ENCODE data around the gene ZCCHC7. TPM values are rescaled to one million over a fixed set of nuclear protein-coding genes. Genes with fewer than 3 reads are reported as not detected.
"Not testable (repeated sequence)": the region's sequence is repeated elsewhere in the genome, so short reads cannot be mapped to it uniquely, and the experiment has no call there.

ZCCHC7 gene
- total RNA-seq, 2 donors from 2014 or later, result 19.8 to 27.3 TPM

DNA sequence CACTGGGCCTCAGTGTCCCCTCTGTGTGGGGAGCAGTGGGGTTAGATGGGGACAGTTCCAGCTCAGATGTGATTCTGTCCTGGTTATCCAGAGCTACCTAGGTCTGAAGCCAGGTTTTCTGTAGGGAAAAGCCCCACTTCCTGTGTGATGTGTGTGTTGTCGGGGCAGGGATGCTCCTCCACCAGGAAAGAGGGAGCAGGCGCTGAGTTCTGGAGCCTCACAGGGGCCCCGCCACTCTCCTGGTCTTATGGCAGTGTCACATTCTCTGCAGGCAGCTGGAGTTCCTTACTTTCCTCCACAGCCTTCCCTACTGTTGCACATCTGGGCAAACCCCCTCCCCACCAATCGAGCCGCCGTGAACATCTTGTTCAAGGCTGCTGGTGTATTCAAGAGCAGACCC, 263.0 kb downstream of the ZCCHC7 start:
- H3K9me3 Mint-ChIP-seq, result no peaks in the 10 kb centered on the region
- no peak for ATAC-seq (replicated peaks)
- H3K36me3 Mint-ChIP-seq (ENCODE audit: low read depth), result no peaks in the 10 kb centered on the region
- H3K27me3 Mint-ChIP-seq, result peaks cover 3% of the 10 kb centered on the region
- H3K27ac Mint-ChIP-seq, result no peak overlapping the region
- H3K4me3 Mint-ChIP-seq, result no peak overlapping the region
- no peaks in the 10 kb centered on the region for H3K4me1 Mint-ChIP-seq

GRCh38 chr9:37383876-37384746, 263.7 kb downstream of the ZCCHC7 start:
- no peaks in the 10 kb centered on the region for H3K36me3 Mint-ChIP-seq (ENCODE audit: low read depth)
- H3K27ac Mint-ChIP-seq, result no peak overlapping the region
- no peak for ATAC-seq (replicated peaks)
- H3K27me3 Mint-ChIP-seq, result peaks cover 3% of the 10 kb centered on the region
- H3K4me3 Mint-ChIP-seq, result no peak overlapping the region
- no peaks in the 10 kb centered on the region for H3K4me1 Mint-ChIP-seq
- no peaks in the 10 kb centered on the region for H3K9me3 Mint-ChIP-seq

DNA sequence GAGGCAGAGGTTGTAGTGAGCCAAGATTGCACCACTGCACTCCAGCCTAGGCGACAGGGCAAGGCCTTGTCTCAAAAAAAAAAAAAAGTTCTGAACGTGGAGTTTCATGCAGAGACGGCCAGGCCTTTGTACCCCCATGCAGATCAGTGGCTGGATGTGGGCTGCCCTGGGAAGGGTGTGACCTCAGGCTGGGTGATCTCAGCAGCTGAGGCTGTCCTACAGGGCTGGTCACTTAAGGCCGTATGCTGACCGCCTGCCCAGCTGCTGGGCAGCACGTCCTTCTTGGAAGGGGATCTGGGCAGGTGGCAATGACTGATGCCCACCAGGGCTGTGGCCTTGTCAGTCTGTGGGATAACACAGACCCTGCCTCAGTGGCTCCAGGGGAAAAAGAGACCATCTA, 264.9 kb downstream of the ZCCHC7 start:
- Mint-ChIP-seq H3K27ac (no peak overlapping the region), H3K9me3 (no peaks in the 10 kb centered on the region), H3K4me3 (no peak overlapping the region), H3K4me1 (no peaks in the 10 kb centered on the region), H3K27me3 (peaks cover 3% of the 10 kb centered on the region), H3K36me3 (ENCODE audit: low read depth) (no peaks in the 10 kb centered on the region)
- ATAC-seq (replicated peaks), result no peak

GRCh38 chr9:37386988-37387387, 266.6 kb downstream of the ZCCHC7 start:
- H3K4me3 Mint-ChIP-seq, result no peak overlapping the region
- no peaks in the 10 kb centered on the region for H3K4me1 Mint-ChIP-seq
- H3K36me3 Mint-ChIP-seq (ENCODE audit: low read depth), result no peaks in the 10 kb centered on the region
- H3K27me3 Mint-ChIP-seq, result no peaks in the 10 kb centered on the region
- ATAC-seq (replicated peaks), result no peak
- no peak overlapping the region for H3K27ac Mint-ChIP-seq
- no peaks in the 10 kb centered on the region for H3K9me3 Mint-ChIP-seq

- no peak overlapping the region for H3K27ac Mint-ChIP-seq
- no peaks in the 10 kb centered on the region for H3K4me1 Mint-ChIP-seq
These were observed 270.4 kb downstream of the ZCCHC7 start for GRCh38 chr9:37390759-37391158.

DNA sequence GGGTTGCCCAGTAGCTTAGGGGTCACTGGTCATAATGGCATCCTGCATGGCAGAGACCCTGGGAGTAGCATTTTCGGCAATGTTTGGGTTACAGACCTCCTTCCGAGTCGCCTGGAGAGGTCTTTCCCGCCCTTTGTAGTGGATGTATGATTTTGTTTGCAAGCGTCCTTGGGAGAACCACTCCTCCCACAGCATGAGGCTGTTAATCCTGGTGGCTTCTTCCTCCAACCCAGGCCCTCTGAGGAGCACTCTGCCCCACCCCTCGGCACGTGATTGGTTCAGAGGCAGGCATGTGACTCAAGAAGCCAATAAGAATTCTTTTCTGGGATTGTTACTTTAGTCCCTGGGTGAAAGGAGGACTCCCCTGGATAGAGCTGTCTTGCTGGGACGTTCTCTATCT, 271.9 kb downstream of the ZCCHC7 start:
- no peak for ATAC-seq (replicated peaks)

More at GRCh38 chr9:37390759-37391158, 270.4 kb downstream of the ZCCHC7 start:
- peak; percentile 68 for ATAC-seq (replicated peaks)
- H3K36me3 Mint-ChIP-seq (ENCODE audit: low read depth), result no peaks in the 10 kb centered on the region
- H3K4me3 Mint-ChIP-seq, result no peak overlapping the region
- H3K27me3 Mint-ChIP-seq, result no peaks in the 10 kb centered on the region
- no peaks in the 10 kb centered on the region for H3K9me3 Mint-ChIP-seq

GRCh38 chr9:37395229-37395628, 274.9 kb downstream of the ZCCHC7 start:
- H3K4me1 Mint-ChIP-seq, result no peaks in the 10 kb centered on the region
- H3K4me3 Mint-ChIP-seq, result no peak overlapping the region
- H3K27me3 Mint-ChIP-seq, result no peaks in the 10 kb centered on the region
- ATAC-seq (replicated peaks), result no peak
- H3K27ac Mint-ChIP-seq, result no peak overlapping the region
- H3K36me3 Mint-ChIP-seq (ENCODE audit: low read depth), result no peaks in the 10 kb centered on the region
- H3K9me3 Mint-ChIP-seq, result no peaks in the 10 kb centered on the region

More for the DNA sequence above, 271.9 kb downstream of the ZCCHC7 start:
- Mint-ChIP-seq H3K27me3 (no peaks in the 10 kb centered on the region), H3K4me3 (no peak overlapping the region), H3K4me1 (no peaks in the 10 kb centered on the region), H3K27ac (no peak overlapping the region), H3K36me3 (ENCODE audit: low read depth) (no peaks in the 10 kb centered on the region), H3K9me3 (no peaks in the 10 kb centered on the region)

GRCh38 chr9:37395663-37396062, 275.3 kb downstream of the ZCCHC7 start:
- H3K27me3 Mint-ChIP-seq, result no peaks in the 10 kb centered on the region
- H3K36me3 Mint-ChIP-seq (ENCODE audit: low read depth), result no peaks in the 10 kb centered on the region
- H3K4me1 Mint-ChIP-seq, result no peaks in the 10 kb centered on the region
- H3K9me3 Mint-ChIP-seq, result no peaks in the 10 kb centered on the region
- H3K27ac Mint-ChIP-seq, result no peak overlapping the region
- H3K4me3 Mint-ChIP-seq, result no peak overlapping the region
- no peak for ATAC-seq (replicated peaks)

DNA sequence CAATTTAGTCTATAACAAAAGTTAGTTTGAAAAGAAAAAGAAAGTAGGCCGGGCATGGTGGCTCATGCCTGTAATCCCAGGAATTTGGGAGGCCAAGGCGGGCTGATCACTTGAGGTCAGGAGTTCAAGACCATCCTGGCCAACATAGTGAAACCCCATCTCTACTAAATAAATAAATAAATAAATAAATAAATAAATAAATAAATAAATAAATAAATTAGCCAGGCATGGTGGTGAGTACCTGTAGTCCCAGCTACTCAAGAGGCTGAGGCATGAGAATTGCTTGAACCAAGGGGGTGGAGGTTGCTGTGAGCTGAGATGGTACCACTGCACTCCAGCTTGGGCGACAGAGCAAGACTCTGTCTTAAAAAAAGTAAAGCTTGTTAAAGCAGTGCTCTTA, 277.6 kb downstream of the ZCCHC7 start:
- H3K4me3 Mint-ChIP-seq; H3K36me3 Mint-ChIP-seq (ENCODE audit: low read depth); ATAC-seq (replicated peaks); H3K27ac Mint-ChIP-seq; H3K4me1 Mint-ChIP-seq; H3K27me3 Mint-ChIP-seq; H3K9me3 Mint-ChIP-seq: not testable (repeated sequence)

DNA sequence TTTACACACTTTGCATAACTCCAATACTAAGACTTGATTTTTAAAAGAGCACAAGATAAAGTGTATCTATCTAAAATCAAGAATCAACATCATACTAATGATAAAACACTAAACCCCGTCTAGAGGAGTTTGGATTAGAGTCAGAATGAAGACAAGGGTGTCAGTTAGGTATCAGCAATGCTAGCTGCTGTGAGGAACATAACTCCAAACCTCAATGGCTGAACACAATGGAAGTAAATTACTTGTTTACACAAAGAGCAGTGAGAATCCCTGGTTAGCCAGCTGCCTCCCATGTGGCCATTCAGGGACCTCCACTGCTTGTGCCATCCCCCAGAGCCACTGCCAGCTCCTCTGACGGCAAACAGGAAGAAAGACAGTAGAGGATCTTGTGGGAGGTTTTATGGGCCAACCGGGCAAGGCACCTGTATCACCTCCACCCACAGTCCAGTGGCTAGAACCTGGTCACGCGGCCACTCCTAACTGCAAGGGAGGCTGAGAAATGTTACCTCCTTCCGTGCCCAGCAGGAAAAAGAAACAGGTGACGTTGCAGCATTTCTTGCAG, 278.2 kb downstream of the ZCCHC7 start:
- Mint-ChIP-seq H3K27me3 (no peaks in the 10 kb centered on the region), H3K4me3 (no peak overlapping the region), H3K9me3 (no peaks in the 10 kb centered on the region), H3K27ac (no peak overlapping the region), H3K4me1 (peaks cover 3% of the 10 kb centered on the region), H3K36me3 (ENCODE audit: low read depth) (no peaks in the 10 kb centered on the region)
- ATAC-seq (replicated peaks), result no peak

DNA sequence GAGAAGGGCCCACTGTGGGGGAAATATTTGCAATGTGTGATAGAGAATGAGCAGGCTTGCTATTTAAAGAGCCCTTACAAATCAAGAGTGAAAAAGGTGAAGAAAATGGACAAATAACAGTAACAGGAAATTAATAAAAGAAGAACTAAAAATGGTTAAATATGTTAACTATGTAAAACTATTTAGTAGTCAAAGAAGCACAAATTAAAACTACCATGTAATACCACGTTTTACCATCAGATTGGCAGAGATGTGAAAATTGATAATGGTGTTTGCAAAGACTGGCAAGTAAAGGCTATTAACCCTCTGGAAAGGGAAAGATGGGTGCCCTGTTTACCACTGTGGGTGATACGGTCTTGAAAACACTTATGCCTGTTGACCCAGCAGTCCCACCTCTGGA, 279.0 kb downstream of the ZCCHC7 start:
- Mint-ChIP-seq H3K27me3 (no peaks in the 10 kb centered on the region), H3K4me1 (peaks cover 3% of the 10 kb centered on the region), H3K27ac (no peak overlapping the region), H3K36me3 (ENCODE audit: low read depth) (no peaks in the 10 kb centered on the region), H3K9me3 (no peaks in the 10 kb centered on the region), H3K4me3 (no peak overlapping the region)
- no peak for ATAC-seq (replicated peaks)

- Mint-ChIP-seq H3K4me3 (no peak overlapping the region), H3K36me3 (ENCODE audit: low read depth) (no peaks in the 10 kb centered on the region), H3K4me1 (peaks cover 11% of the 10 kb centered on the region), H3K27me3 (peaks cover 5% of the 10 kb centered on the region), H3K27ac (no peak overlapping the region), H3K9me3 (no peaks in the 10 kb centered on the region)
- no peak for ATAC-seq (replicated peaks)
These were observed 284.2 kb downstream of the ZCCHC7 start for GRCh38 chr9:37404590-37404989.

GRCh38 chr9:37405350-37405749, 285.0 kb downstream of the ZCCHC7 start:
- Mint-ChIP-seq H3K4me3 (no peak overlapping the region), H3K36me3 (ENCODE audit: low read depth) (no peaks in the 10 kb centered on the region), H3K9me3 (no peaks in the 10 kb centered on the region), H3K27me3 (peaks cover 5% of the 10 kb centered on the region), H3K27ac (no peak overlapping the region), H3K4me1 (peaks cover 17% of the 10 kb centered on the region)
- ATAC-seq (replicated peaks), result no peak

- Mint-ChIP-seq H3K9me3 (no peaks in the 10 kb centered on the region), H3K27ac (no peak overlapping the region), H3K27me3 (peaks cover 5% of the 10 kb centered on the region), H3K4me1 (peaks cover 19% of the 10 kb centered on the region), H3K36me3 (ENCODE audit: low read depth) (no peaks in the 10 kb centered on the region), H3K4me3 (no peak overlapping the region)
- no peak for ATAC-seq (replicated peaks)
These were observed 285.5 kb downstream of the ZCCHC7 start for GRCh38 chr9:37405764-37406380.
